ENCODE results near the gene LIPK.
"Not testable (repeated sequence)": the region's sequence is repeated elsewhere in the genome, so short reads cannot be mapped to it uniquely, and the experiment has no call there.

The LIPK gene

DNA sequence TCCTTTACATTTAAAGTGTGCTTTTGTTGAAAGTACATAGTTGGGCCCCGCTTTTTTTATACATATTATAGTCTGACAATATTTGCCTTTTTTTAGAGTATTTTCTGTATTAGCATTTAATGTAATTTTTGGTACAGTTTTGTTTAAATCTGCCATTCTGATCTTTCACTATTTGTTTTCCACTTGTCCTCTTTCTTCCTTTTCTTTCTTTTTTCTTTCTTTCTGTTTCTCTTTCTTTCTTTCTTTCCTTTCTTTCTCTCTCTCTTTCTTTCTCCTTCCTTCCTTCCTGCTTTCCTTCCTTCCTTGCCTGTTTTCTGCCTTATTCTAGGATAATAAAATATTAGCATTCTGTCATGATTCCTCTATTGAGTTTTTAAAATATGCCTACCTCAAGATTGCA lies 9.5 kb downstream of the LIPK start:
- ATAC-seq, result no peak
- DNase-seq, result no peak

DNA sequence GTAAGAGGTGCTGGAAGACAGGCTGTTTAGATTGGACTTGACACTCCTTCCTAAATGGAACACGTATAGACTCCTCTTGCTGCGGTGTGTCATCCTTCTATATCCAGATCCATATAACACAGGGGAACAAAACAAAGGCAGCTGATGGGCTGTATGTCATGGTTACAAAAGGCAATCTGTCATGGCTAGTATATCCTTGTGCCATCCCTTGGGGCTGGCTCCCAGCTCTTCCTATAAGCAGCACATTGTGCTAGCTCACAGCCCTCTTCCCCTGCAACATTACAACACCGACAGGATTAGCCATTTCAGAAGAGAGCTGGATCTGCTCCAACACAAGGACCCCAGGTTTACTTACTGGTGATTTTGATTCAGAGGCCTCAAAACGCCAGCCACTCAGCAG lies 15.3 kb downstream of the LIPK start:
- ATAC-seq (no peak), DNase-seq (no peak)

- ATAC-seq (peak; percentile 19), DNase-seq (no peak)
These were observed 19.7 kb downstream of the LIPK start for GRCh38 chr10:88725798-88726197.

DNA sequence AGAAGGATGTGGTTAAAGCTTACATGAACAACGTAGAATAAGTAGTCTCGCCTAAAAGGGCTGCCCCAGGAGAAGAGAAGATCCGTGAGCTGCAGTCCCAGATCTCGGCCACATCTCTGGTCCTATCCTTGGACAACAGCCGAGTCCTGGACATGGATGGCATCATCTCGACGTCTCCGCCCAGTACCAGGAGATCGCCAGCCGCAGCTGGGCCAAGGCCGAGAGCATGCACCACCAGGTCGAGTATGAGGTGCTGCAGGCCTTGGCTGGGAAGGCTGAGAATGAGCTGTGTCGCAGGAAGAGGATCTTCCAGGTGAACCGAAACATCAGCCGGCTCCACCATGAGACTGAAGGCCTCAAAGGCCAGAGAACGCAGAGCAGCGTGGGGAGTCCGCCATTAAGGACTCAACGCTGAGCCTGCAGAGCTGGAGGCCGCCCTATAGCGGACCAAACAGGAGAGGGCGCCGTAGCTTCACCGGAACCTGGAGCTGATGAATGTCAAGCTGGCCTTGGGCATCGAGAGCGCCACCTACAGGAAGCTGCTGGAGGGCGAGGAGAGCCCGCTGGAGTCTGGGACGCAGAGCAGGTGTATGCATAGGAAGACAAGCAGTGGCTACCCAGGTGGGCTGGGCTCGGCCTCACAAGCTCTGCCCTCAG lies 22.2 kb downstream of the LIPK start:
- ATAC-seq, result peak; percentile 23
- DNase-seq, result peak; percentile 73

DNA sequence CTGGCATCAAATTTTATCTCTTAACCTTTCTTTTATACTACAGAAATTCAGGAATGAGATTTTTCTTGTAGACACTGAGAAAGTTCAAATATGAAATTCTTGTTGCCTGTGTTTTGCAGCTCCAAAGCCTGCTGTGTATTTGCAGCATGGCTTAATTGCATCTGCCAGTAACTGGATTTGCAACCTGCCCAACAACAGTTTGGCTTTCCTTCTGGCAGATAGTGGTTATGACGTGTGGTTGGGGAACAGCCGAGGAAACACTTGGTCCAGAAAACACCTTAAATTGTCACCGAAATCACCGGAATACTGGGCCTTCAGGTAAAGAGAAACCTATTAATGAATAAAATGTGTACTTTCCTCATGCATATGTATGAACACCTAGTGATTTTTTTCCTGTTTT lies 24.8 kb downstream of the LIPK start:
- no peak for ATAC-seq
- no peak for DNase-seq

GRCh38 chr10:88731296-88731695 lies 25.2 kb downstream of the LIPK start:
- ATAC-seq, result no peak

GRCh38 chr10:88733215-88733614 lies 27.2 kb downstream of the LIPK start:
- ATAC-seq, result no peak

More at GRCh38 chr10:88731296-88731695, 25.2 kb downstream of the LIPK start:
- no peak for DNase-seq

GRCh38 chr10:88735661-88736060 lies 29.6 kb downstream of the LIPK start:
- DNase-seq (no peak), ATAC-seq (no peak)

More at GRCh38 chr10:88733215-88733614, 27.2 kb downstream of the LIPK start:
- no peak for DNase-seq

DNA sequence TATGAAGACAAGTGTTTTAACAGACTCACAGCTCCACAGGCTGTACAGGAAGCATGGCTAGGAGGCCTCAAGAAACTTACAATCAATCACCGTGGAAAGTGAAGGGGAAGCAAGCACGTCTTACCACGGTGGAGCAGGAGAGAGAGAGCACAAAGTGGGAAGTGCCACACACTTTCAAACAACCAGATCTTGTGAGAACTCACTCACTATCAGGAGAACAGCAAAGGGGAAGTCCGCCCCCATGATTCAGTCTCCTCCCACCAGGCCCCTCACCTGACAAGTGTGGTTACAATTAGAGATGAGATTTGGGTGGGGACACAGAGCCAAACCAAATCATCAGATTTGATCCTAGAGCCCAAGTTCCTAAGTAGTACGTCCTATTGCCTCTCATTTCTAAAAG lies 35.9 kb downstream of the LIPK start:
- DNase-seq, ATAC-seq: not testable (repeated sequence)

- no peak for DNase-seq
- no peak for ATAC-seq
These were observed 36.4 kb downstream of the LIPK start for GRCh38 chr10:88742448-88742847.

GRCh38 chr10:88744002-88744401 lies 38.0 kb downstream of the LIPK start:
- DNase-seq (no peak), ATAC-seq (no peak)

DNA sequence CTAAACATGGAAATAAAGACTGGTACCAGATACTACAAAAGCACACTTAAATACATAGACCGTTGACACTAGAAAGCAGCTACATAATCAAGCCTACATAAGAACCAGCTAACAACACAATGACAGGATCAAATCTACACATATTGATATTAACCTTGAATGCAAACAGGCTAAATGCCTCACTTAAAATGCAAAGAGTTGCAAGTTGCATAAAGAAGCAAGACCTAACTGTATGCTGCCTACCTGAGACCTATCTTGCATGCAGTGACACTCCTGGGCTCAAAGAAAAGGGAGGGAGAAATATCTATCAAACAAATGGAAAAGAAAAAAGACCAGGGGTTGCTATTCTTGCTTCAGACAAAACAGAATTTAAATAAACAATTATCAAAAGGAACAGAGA lies 39.6 kb downstream of the LIPK start:
- ATAC-seq, result no peak
- no peak for DNase-seq

GRCh38 chr10:88754287-88754686 lies 48.2 kb downstream of the LIPK start:
- DNase-seq (no peak), ATAC-seq (no peak)

DNA sequence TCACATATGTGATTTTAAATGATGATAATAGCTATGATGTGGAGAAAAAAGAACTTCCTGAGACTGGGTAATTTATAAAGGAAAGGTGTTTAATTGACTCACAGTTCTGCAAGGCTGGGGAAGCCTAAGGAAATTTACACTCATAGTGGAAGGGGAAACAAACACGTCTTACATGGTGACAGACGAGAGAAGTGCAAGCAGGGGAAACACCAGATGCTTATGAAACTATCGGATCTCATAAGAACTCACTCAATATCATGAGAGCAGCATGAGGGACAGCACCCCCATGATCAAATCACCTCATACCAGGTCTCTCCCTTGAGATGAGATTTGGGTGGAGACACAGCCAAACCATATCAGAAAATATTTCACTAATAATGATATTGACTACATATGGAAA lies 49.7 kb downstream of the LIPK start:
- DNase-seq (peak; percentile 9), ATAC-seq (peak; percentile 95)

- DNase-seq (no peak), ATAC-seq (no peak)
These were observed 50.6 kb downstream of the LIPK start for GRCh38 chr10:88756660-88757059.

DNA sequence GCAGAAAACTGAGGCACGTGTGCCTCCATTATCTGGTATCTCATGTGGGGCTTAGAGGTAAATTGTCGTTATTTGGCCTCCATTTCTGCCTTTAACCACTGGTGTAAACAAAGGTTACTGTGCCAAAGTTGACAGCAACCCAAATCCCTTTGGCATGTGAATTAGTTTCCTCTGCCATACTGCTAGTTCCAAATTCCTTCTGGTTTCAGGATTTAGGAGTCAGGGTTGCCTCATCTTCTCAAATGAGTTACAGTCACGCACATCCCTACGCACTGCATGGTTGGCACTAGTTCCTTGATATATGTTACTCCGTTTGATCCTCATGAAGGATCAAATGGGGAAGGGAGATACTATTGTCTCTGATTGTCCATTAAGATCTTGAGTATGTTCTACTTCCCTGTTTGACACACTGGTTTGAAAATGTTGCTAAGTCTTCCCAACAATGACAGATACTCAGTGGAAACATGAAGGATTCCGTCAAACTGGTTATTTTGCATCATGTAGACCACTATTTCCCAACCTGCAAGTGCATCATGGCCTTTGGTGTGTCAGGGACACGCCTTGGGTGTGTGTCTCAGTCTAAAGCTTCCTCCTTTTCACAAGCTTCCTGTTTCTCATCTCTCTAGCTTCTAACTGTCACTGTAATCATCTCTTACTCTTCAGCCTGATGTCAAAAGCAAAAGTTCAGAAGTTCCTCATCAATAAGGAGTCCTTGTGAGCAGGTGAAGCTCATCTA lies 53.5 kb downstream of the LIPK start, which contains the start of gene LIPN:
Gene LIPN, plus strand, starts transcription at position 655 of the 736 bp plus-strand sequence. CDS start 1,386 bp downstream, outside the sequence.
- ATAC-seq (peak; percentile 20), DNase-seq (no peak)

GRCh38 chr10:88762906-88763305 lies 56.9 kb downstream of the LIPK start:
- no peak for ATAC-seq
- DNase-seq, result no peak

DNA sequence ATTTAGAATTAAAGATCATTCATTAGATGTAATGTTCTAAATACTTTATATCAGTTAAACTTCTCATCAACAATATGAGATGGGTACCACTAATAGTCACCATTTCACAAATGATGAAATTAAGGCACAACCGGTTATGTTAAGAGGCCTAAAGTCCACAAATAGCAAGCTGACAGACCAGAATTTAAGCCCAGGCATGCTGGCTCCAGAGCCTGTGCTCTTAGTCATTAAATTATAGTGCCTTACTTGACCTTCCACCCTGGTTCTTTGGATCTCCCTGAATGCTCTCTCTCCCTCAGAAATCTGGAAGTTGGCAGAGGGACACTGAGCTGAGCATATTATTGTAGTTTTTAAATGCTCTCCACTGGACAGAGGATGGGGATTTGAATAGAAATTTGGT lies 57.4 kb downstream of the LIPK start:
- DNase-seq, result no peak
- ATAC-seq, result no peak

DNA sequence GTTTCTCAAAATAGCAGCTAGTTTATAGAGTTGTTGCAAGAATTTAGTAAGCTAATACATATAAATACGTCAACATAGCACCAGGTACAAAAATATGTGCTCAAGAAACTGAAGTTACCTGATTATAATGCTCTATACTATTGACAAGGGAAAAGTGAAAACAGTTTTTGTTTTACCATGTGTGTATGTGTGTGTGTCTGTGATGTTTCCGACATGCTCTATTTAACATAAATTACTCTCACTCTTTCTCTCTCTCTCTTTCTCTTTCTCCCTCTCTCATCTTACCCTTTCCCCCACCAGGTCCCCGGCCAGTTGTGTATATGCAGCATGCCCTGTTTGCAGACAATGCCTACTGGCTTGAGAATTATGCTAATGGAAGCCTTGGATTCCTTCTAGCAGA lies 58.1 kb downstream of the LIPK start:
- DNase-seq, result no peak

GRCh38 chr10:88765816-88766215 lies 59.8 kb downstream of the LIPK start:
- no peak for ATAC-seq
- DNase-seq, result no peak

More for the DNA sequence above, 58.1 kb downstream of the LIPK start:
- ATAC-seq, result no peak

GRCh38 chr10:88769384-88769783 lies 63.3 kb downstream of the LIPK start:
- no peak for DNase-seq
- no peak for ATAC-seq

DNA sequence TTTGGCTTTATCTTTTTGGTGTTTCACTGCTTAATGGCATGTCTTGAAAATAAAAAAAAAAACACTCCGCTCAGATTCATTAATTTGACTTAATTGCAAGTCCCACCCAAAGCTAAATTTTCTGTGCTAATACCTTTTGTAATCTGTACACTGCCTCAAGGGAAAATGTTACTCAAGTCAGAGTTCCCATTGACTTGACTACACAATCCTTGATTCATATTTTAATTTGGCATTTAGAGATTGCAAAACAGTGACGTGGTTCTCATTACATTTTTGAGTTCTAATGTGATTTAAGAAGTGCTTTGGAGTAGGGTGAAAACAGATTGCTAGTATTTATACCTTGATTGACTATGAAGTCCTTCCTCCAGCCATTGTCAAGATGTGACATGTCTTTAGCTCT lies 75.2 kb downstream of the LIPK start:
- ATAC-seq, result no peak
- DNase-seq, result no peak

DNA sequence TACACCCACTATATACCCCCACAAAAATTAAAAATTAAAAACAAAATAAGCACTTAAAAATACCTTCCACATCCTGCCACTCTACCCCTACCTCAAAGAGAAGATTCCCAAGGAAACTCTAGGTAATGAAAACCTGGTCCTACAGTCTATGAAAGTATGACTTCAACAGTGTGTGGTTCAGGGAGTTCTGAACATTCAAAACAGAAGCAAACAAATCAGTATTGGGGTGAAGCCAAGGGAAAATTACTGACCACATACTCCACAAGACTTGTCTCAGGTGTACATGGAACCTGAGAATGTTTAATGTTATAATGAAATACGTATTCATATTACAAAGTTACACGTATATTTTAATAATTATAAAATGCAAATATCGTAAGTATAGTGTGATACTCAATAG lies 76.2 kb downstream of the LIPK start:
- ATAC-seq, result no peak
- no peak for DNase-seq

DNA sequence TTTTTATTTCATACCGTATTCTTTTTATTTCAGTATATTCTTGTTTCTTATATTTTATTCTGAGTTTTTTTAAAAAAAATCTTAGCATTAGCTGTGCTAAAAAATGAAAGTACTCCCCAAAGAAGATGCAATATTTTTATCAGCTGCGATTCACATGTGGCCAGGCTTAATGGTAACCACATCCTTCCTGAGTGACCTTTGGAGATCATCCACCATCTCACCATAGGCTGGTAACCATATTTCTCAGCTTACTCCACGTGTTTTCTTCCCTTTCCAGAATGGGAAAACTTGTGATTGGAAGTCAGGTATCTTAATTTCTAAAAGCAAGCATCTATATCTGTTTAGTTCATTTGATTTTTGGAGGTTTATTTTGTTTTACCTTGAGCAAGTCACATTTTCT lies 77.7 kb downstream of the LIPK start:
- no peak for ATAC-seq
- DNase-seq, result no peak
